SK-N-SH (cell line): ENCODE data around the gene BRD4. TPM values are rescaled to one million over a fixed set of nuclear protein-coding genes. Genes with fewer than 3 reads are reported as not detected.
A peak's percentile ranks its signal among the peaks of the same experiment; 100 is the strongest.

Experiments
- CTCF ChIA-PET: fragments of 300-600, 350-600 bp; formaldehyde crosslinking; extraction: SDS; loops from one replicate; lab custom pipeline; 2021; lab: Yijun Ruan, JAX
- POLR2A ChIA-PET: fragments of 350-600 bp; sonication (Branson Sonifier 250); formaldehyde crosslinking; extraction: SDS; loops from one replicate; lab custom pipeline; 2020; ENCODE audit warnings: antibody characterized with exemption, inconsistent platforms; lab: Yijun Ruan, JAX
- DNase-seq: peaks from one replicate; pipeline ENCODE4 v3.0.0; 2012
- H2AFZ ChIP-seq: fragments of 200-600 bp; sonication (generic); 2 replicates; pipeline ENCODE4 v1.8.1; 2016; ENCODE audit warnings: antibody characterized with exemption, mild to moderate bottlenecking, low read depth
- H3F3A ChIP-seq: fragments of 200-600 bp; sonication (generic); replicated peaks from 2 replicates; pipeline ENCODE3; 2016; ENCODE audit warnings: antibody characterized with exemption, mild to moderate bottlenecking; ENCODE audit not compliant: insufficient read depth
- H3K27ac ChIP-seq, 2 experiments: fragments of 200-500 bp in 1 of 2; fragments of 200-600 bp in 1 of 2; sonication (Bioruptor generic) in 1 of 2; sonication (generic), shearing (Covaris generic) in 1 of 2; 2 replicates each; pipeline versions ENCODE4 v1.5.1 to v1.6.1; 2014 to 2016; ENCODE audit warnings: low read depth in 2 of 2, inconsistent platforms in 1 of 2, low read length in 1 of 2, mild to moderate bottlenecking in 1 of 2, mixed read lengths in 1 of 2
- H3K27me3 ChIP-seq: fragments of 200-600 bp; sonication (generic), shearing (Covaris generic); 2 replicates; pipeline ENCODE4 v1.6.1; 2016; ENCODE audit warnings: mixed run types; ENCODE audit not compliant: insufficient read depth
- H3K36me3 ChIP-seq, 2 experiments: fragments of 200-500 bp in 1 of 2; fragments of 200-600 bp in 1 of 2; sonication (Bioruptor generic) in 1 of 2; sonication (generic) in 1 of 2; replicated peaks in 1 of 2; 2 replicates each; pipeline versions ENCODE3 to v1.5.1; 2014 to 2016; ENCODE audit warnings: low read length in 1 of 2, mild to moderate bottlenecking in 1 of 2; ENCODE audit not compliant: insufficient read depth in 2 of 2, control insufficient read depth in 1 of 2
- H3K4me1 ChIP-seq, 2 experiments: fragments of 200-500 bp in 1 of 2; fragments of 200-600 bp in 1 of 2; sonication (Bioruptor generic) in 1 of 2; sonication (generic), shearing (Covaris generic) in 1 of 2; 2 replicates each; pipeline versions ENCODE4 v1.5.1 to v1.6.1; 2014 to 2016; ENCODE audit warnings: low read depth in 1 of 2, low read length in 1 of 2, mixed run types in 1 of 2; ENCODE audit not compliant: insufficient read depth in 2 of 2, control insufficient read depth in 1 of 2
- H3K4me2 ChIP-seq: fragments of 200-600 bp; sonication (generic), shearing (Covaris generic); 2 replicates; pipeline ENCODE4 v1.6.1; 2017; ENCODE audit warnings: mixed run types
- H3K4me3 ChIP-seq, 2 experiments: fragments of 200-500 bp in 1 of 2; fragments of 200-600 bp in 1 of 2; sonication (Bioruptor generic) in 1 of 2; sonication (generic), shearing (Covaris generic) in 1 of 2; 2 replicates each; pipeline versions ENCODE4 v1.5.1 to v1.8.1; 2014 to 2016; ENCODE audit warnings: low read depth in 2 of 2, inconsistent platforms in 1 of 2, low read length in 1 of 2, mild to moderate bottlenecking in 1 of 2, mixed read lengths in 1 of 2, moderate library complexity in 1 of 2
- H3K79me2 ChIP-seq: fragments of 200-600 bp; sonication (generic); 2 replicates; pipeline ENCODE4 v1.8.1; 2017; ENCODE audit warnings: mild to moderate bottlenecking; ENCODE audit not compliant: insufficient read depth
- H3K9ac ChIP-seq: fragments of 200-600 bp; sonication (generic); 2 replicates; pipeline ENCODE4 v1.6.1; 2017; ENCODE audit warnings: mixed run types
- H3K9me2 ChIP-seq: fragments of 200-600 bp; sonication (generic); 2 replicates; pipeline ENCODE4 v1.6.1; 2017; ENCODE audit warnings: mixed run types
- H3K9me3 ChIP-seq: fragments of 200-600 bp; sonication (generic); 2 replicates; pipeline ENCODE4 v1.6.1; 2017; ENCODE audit warnings: mixed run types, mild to moderate bottlenecking, moderate library complexity
- H4K20me1 ChIP-seq: fragments of 200-600 bp; sonication (generic); 2 replicates; pipeline ENCODE4 v1.6.1; 2017; ENCODE audit warnings: mild to moderate bottlenecking, mixed run types; ENCODE audit not compliant: insufficient read depth
- CHD2 ChIP-seq: fragments of 150-350 bp; IDR thresholded peaks from 2 replicates; pipeline ENCODE4 v1.6.1; 2018; ENCODE audit warnings: low read length; ENCODE audit not compliant: partially characterized antibody
- ELF1 ChIP-seq: IDR thresholded peaks from 2 replicates; pipeline ENCODE4 v1.4.0; 2012
- EP300 ChIP-seq, 2 experiments: IDR thresholded peaks; 2 replicates each; pipeline versions ENCODE4 v1.4.0 to v1.6.1; 2012; ENCODE audit warnings: borderline replicate concordance in 1 of 2, low read depth in 1 of 2, low read length in 1 of 2
- FOSL2 ChIP-seq: IDR thresholded peaks from 2 replicates; pipeline ENCODE4 v1.4.0; 2012; ENCODE audit warnings: low read depth, mild to moderate bottlenecking, moderate library complexity, borderline replicate concordance
- FOXJ3 ChIP-seq: sonication (generic); formaldehyde crosslinking; IDR thresholded peaks from 2 replicates; pipeline ENCODE4 v1.5.1; 2020; ENCODE audit warnings: mild to moderate bottlenecking, missing genetic modification reagents
- GABPA ChIP-seq: IDR thresholded peaks from 2 replicates; pipeline ENCODE4 v1.4.0; 2012; ENCODE audit warnings: low read depth, mild to moderate bottlenecking
- GATA2 ChIP-seq: sonication (generic); formaldehyde crosslinking; IDR thresholded peaks from 2 replicates; pipeline ENCODE4 v1.5.0; 2020; ENCODE audit warnings: mild to moderate bottlenecking, missing genetic modification reagents
- JUND ChIP-seq: IDR thresholded peaks from 2 replicates; pipeline ENCODE4 v1.4.0; 2012
- MEF2A ChIP-seq: IDR thresholded peaks from 2 replicates; pipeline ENCODE4 v1.4.0; 2012; ENCODE audit warnings: low read depth, borderline replicate concordance
- MXI1 ChIP-seq: IDR thresholded peaks from 2 replicates; pipeline ENCODE4 v1.6.1; 2012; ENCODE audit warnings: mild to moderate bottlenecking, low read depth, low read length, improper control_type of control experiment
- NRF1 ChIP-seq: IDR thresholded peaks from 2 replicates; pipeline ENCODE4 v1.6.1; 2012; ENCODE audit warnings: low read depth, mild to moderate bottlenecking, low read length
- RAD21 ChIP-seq: IDR thresholded peaks from 2 replicates; pipeline ENCODE4 v1.6.1; 2012; ENCODE audit warnings: mild to moderate bottlenecking, low read length
- RCOR1 ChIP-seq: fragments of 150-350 bp; IDR thresholded peaks from 2 replicates; pipeline ENCODE4 v1.6.1; 2017; ENCODE audit warnings: antibody characterized with exemption, low read length
- RFX5 ChIP-seq: IDR thresholded peaks from 2 replicates; pipeline ENCODE4 v1.6.1; 2012; ENCODE audit warnings: mild to moderate bottlenecking, improper control_type of control experiment, low read length
- RXRA ChIP-seq: IDR thresholded peaks from 2 replicates; pipeline ENCODE4 v1.4.0; 2012; ENCODE audit warnings: low read depth, mild to moderate bottlenecking, borderline replicate concordance
- SIN3A ChIP-seq: IDR thresholded peaks from 2 replicates; pipeline ENCODE4 v1.6.1; 2012; ENCODE audit warnings: low read depth, mild to moderate bottlenecking, low read length, moderate library complexity, borderline replicate concordance
- SMC3 ChIP-seq: IDR thresholded peaks from 2 replicates; pipeline ENCODE4 v1.6.1; 2012; ENCODE audit warnings: low read depth, low read length, improper control_type of control experiment
- TAF1 ChIP-seq: IDR thresholded peaks from 2 replicates; pipeline ENCODE4 v1.6.1; 2012; ENCODE audit warnings: low read depth, mild to moderate bottlenecking, low read length, moderate library complexity, borderline replicate concordance
- TCF12 ChIP-seq: IDR thresholded peaks from 2 replicates; pipeline ENCODE4 v1.4.0; 2012
- TEAD4 ChIP-seq: IDR thresholded peaks from 2 replicates; pipeline ENCODE4 v1.4.0; 2012; ENCODE audit warnings: mild to moderate bottlenecking, borderline replicate concordance; ENCODE audit not compliant: insufficient read depth
- USF1 ChIP-seq: IDR thresholded peaks from 2 replicates; pipeline ENCODE4 v1.4.0; 2012; ENCODE audit warnings: low read depth, borderline replicate concordance
- YY1 ChIP-seq: IDR thresholded peaks from 2 replicates; pipeline ENCODE4 v1.4.0; 2012; ENCODE audit warnings: low read depth, mild to moderate bottlenecking
- WGBS: methylation state at CpG from one replicate; pipeline ENCODE4 v1.1.6; 2017; ENCODE audit warnings: low lambda C conversion rate; 5-methylcytosine and 5-hydroxymethylcytosine counted together
- polyA plus RNA-seq, 3 experiments: library from polyadenylated mRNA; depleted of rRNA; stranded (reverse); fragments of >200 nt; gene quantifications; 2 replicates each; pipeline ENCODE4 v1.2.3, GENCODE V29; 2012
- TF ChIP-seq, protein P1 (sequence below): IDR thresholded peaks from 2 replicates; pipeline ENCODE4 v1.4.0; 2012; ENCODE audit warnings: low read depth, borderline replicate concordance
- TF ChIP-seq, protein P2 (sequence below): IDR thresholded peaks from 2 replicates; pipeline ENCODE4; 2012
- TF ChIP-seq, protein P3 (sequence below): IDR thresholded peaks from 2 replicates; pipeline ENCODE4 v1.6.1; 2012; ENCODE audit warnings: mild to moderate bottlenecking, low read depth, low read length, moderate library complexity
- TF ChIP-seq, protein P4 (sequence below): fragments of 150-350 bp; IDR thresholded peaks from 2 replicates; pipeline ENCODE4 v1.6.1; 2016; ENCODE audit warnings: mild to moderate bottlenecking, low read depth, low read length

BRD4 gene
- polyA plus RNA-seq, 1 of the 3 experiments (the other 2 are of a cell fraction): 10.0 TPM

- peak; percentile 91 for DNase-seq
- Histone ChIP-seq H3K4me1 (peaks cover 12 to 43% of the 10 kb centered on the region in 2 experiments), H3K79me2 (peaks cover 89% of the 10 kb centered on the region), H3K27ac (peak overlapping the region; percentile 63 to 81), H3K4me3 (no peak overlapping the region), H2AFZ (no peak overlapping the region), H3F3A (peaks cover 21% of the 10 kb centered on the region), H3K36me3 (peaks cover 46 to 68% of the 10 kb centered on the region in 2 experiments), H3K27me3 (no peaks in the 10 kb centered on the region), H3K9ac (no peak overlapping the region), H3K9me2 (no peaks in the 10 kb centered on the region), H3K4me2 (0 out of 2 replicates have a peak overlapping the region, but pooled peaks have one; percentile 34), H3K9me3 (no peaks in the 10 kb centered on the region), H4K20me1 (peaks cover 96% of the 10 kb centered on the region)
- 21% methylated on average over 2 of the region's 8 CpGs for WGBS
- ChIA-PET CTCF (interaction anchor here (0.6 to 3.2 kb wide), 16 partner anchors 12 to 113 kb away, joined by 3 to 14 read pairs (median 4); partner anchors contain the start of genes AKAP8 and BRD4), POLR2A (interaction anchor here (0.6 to 1.2 kb wide), 11 partner anchors 15 to 278 kb away, joined by 3 to 7 read pairs (median 4); no protein-coding TSS in a partner anchor)
- TF ChIP-seq GABPA (no peak), RCOR1 (peak; percentile 66; the same call in 1 of the 2 replicates), FOSL2 (peak; percentile 63; the same call in 1 of the 2 replicates), JUND (no peak; the same call in 1 of the 2 replicates), EP300 (IDR thresholded peaks at IDR 0.05; ENCODE audit: borderline replicate concordance in 1 of 2, low read depth in 1 of 2, low read length in 1 of 2) (peak; percentile 44 to 63; a peak in 2 of 4 replicates), YY1 (no peak), GATA2 (CRISPR knock-in tag) (no peak), SIN3A (peak; percentile 84; the same call in 1 of the 2 replicates), USF1 (peak; percentile 91), TEAD4 (0 out of 2 replicates have a peak, but pooled peaks have one; percentile 39), TAF1 (no peak; the same call in 1 of the 2 replicates), RAD21 (peak; percentile 55), NRF1 (no peak), CHD2 (peak; percentile 78), MEF2A (no peak), ELF1 (no peak), TCF12 (peak; percentile 94), FOXJ3 (CRISPR knock-in tag) (no peak), MXI1 (peak; percentile 94; the same call in 1 of the 2 replicates), RXRA (no peak; the same call in 1 of the 2 replicates), RFX5 (no peak), SMC3 (peak; percentile 24; the same call in 1 of the 2 replicates)
- TF ChIP-seq, protein P1, sequence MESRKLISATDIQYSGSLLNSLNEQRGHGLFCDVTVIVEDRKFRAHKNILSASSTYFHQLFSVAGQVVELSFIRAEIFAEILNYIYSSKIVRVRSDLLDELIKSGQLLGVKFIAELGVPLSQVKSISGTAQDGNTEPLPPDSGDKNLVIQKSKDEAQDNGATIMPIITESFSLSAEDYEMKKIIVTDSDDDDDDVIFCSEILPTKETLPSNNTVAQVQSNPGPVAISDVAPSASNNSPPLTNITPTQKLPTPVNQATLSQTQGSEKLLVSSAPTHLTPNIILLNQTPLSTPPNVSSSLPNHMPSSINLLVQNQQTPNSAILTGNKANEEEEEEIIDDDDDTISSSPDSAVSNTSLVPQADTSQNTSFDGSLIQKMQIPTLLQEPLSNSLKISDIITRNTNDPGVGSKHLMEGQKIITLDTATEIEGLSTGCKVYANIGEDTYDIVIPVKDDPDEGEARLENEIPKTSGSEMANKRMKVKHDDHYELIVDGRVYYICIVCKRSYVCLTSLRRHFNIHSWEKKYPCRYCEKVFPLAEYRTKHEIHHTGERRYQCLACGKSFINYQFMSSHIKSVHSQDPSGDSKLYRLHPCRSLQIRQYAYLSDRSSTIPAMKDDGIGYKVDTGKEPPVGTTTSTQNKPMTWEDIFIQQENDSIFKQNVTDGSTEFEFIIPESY: no peak
- TF ChIP-seq, protein P2, sequence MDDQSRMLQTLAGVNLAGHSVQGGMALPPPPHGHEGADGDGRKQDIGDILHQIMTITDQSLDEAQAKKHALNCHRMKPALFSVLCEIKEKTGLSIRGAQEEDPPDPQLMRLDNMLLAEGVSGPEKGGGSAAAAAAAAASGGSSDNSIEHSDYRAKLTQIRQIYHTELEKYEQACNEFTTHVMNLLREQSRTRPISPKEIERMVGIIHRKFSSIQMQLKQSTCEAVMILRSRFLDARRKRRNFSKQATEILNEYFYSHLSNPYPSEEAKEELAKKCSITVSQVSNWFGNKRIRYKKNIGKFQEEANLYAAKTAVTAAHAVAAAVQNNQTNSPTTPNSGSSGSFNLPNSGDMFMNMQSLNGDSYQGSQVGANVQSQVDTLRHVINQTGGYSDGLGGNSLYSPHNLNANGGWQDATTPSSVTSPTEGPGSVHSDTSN: peak; percentile 72
- TF ChIP-seq, protein P3, sequence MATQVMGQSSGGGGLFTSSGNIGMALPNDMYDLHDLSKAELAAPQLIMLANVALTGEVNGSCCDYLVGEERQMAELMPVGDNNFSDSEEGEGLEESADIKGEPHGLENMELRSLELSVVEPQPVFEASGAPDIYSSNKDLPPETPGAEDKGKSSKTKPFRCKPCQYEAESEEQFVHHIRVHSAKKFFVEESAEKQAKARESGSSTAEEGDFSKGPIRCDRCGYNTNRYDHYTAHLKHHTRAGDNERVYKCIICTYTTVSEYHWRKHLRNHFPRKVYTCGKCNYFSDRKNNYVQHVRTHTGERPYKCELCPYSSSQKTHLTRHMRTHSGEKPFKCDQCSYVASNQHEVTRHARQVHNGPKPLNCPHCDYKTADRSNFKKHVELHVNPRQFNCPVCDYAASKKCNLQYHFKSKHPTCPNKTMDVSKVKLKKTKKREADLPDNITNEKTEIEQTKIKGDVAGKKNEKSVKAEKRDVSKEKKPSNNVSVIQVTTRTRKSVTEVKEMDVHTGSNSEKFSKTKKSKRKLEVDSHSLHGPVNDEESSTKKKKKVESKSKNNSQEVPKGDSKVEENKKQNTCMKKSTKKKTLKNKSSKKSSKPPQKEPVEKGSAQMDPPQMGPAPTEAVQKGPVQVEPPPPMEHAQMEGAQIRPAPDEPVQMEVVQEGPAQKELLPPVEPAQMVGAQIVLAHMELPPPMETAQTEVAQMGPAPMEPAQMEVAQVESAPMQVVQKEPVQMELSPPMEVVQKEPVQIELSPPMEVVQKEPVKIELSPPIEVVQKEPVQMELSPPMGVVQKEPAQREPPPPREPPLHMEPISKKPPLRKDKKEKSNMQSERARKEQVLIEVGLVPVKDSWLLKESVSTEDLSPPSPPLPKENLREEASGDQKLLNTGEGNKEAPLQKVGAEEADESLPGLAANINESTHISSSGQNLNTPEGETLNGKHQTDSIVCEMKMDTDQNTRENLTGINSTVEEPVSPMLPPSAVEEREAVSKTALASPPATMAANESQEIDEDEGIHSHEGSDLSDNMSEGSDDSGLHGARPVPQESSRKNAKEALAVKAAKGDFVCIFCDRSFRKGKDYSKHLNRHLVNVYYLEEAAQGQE: peak; percentile 43; the same call in 1 of the 2 replicates
- TF ChIP-seq, protein P4, sequence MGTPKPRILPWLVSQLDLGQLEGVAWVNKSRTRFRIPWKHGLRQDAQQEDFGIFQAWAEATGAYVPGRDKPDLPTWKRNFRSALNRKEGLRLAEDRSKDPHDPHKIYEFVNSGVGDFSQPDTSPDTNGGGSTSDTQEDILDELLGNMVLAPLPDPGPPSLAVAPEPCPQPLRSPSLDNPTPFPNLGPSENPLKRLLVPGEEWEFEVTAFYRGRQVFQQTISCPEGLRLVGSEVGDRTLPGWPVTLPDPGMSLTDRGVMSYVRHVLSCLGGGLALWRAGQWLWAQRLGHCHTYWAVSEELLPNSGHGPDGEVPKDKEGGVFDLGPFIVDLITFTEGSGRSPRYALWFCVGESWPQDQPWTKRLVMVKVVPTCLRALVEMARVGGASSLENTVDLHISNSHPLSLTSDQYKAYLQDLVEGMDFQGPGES: no peak
Observed at GRCh38 chr19:15265850-15266248, 66.5 kb downstream of the BRD4 start.
